Measurements from ENCODE around the gene PERP.
"Not testable (repeated sequence)": the region's sequence is repeated elsewhere in the genome, so short reads cannot be mapped to it uniquely, and the experiment has no call there.

GRCh38 chr6:138119229-138119628 is 12.0 kb upstream of the PERP start:
- not testable (repeated sequence) for TF ChIP-seq CTCF, POLR2A (IDR thresholded peaks at IDR 0.05)
